Heart left ventricle (tissue), 13 donors: Measurements from ENCODE around the gene APRT.

Source experiments
- POLR2A ChIP-seq, 2 donors: fragments of 450-650 bp; IDR thresholded peaks; one replicate each; pipeline ENCODE4 v1.6.1; 2017; ENCODE audit warnings: antibody characterized with exemption in 2 of 2, mild to moderate bottlenecking in 2 of 2, moderate library complexity in 2 of 2
- TF ChIP-seq, protein P1 (sequence below), 12 donors: fragments of 200-600 bp; sonication (generic) in 4 of 12; IDR thresholded peaks; one replicate each; pipeline versions ENCODE4 v1.5.0 to v1.8.0; 2018 to 2022; ENCODE audit warnings: antibody characterized with exemption in 12 of 12, mild to moderate bottlenecking in 5 of 12
- donor health status: ischemic (EF 13 %, LVEDD 7.1; RV severe dilation, severe dysfunction).
- donor health status: DM: no; HTN: yes; CAD: no.
- donor health status: DM: no; HTN: no; CAD: no.
- donor health status: ischemic (EF 25% LVEDD 6.9; RV normal size, moderate dysfunction).
- donor health status: ischemic (EF 25% LVEDD 5.7; RV mildly dilated, moderate dysfunction).
- donor health status: ischemic (EF 35%, LVEDD 5.7; RV mildly dilated, moderate dysfunction).
- donor health status: nonischemic (EF 11% LVEDD 7.7; RV severe dilation, severe dysfunction).
- donor health status: DM: yes; HTN: yes; CAD: no.
- donor health status: PGD.
- donor health status: ischemic (EF 29% LVEDD 5.4; RV normal size, mild dysfunction).
- donor health status: nonischemic (EF 23%, LVEDD 6.1; RV moderate dilation, normal function).

DNA sequence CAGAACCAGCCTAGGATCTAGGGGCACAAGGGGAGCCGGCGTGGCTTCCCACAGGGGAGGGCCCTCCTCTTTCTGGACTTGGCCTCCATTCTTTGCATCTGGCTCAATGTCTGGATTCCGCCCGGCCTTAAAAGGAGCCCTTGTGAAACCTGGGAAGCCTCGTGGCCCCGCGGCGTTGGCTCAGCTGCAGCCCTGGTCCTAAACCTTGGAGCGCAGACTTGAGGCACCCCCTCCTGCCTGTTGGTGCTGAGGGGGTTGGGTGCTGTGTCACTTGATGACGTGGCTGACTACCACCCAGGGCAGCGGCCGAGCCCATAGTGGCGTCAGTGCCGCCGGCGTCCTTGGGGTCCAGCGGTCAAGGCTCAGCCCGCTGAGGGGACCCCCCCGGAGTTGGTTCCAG lies 49.6 kb upstream of the APRT start:
- TF ChIP-seq, protein P1, sequence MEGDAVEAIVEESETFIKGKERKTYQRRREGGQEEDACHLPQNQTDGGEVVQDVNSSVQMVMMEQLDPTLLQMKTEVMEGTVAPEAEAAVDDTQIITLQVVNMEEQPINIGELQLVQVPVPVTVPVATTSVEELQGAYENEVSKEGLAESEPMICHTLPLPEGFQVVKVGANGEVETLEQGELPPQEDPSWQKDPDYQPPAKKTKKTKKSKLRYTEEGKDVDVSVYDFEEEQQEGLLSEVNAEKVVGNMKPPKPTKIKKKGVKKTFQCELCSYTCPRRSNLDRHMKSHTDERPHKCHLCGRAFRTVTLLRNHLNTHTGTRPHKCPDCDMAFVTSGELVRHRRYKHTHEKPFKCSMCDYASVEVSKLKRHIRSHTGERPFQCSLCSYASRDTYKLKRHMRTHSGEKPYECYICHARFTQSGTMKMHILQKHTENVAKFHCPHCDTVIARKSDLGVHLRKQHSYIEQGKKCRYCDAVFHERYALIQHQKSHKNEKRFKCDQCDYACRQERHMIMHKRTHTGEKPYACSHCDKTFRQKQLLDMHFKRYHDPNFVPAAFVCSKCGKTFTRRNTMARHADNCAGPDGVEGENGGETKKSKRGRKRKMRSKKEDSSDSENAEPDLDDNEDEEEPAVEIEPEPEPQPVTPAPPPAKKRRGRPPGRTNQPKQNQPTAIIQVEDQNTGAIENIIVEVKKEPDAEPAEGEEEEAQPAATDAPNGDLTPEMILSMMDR (IDR thresholded peaks at IDR 0.05) = no peak
- TF ChIP-seq POLR2A (IDR thresholded peaks at IDR 0.05) = no peak
